ENCODE results near the gene CLDN14. TPM values are rescaled to one million over a fixed set of nuclear protein-coding genes. Genes with fewer than 3 reads are reported as not detected.

Gene CLDN14
- total RNA-seq, 2 experiments from 2014 or later, result not detected

DNA sequence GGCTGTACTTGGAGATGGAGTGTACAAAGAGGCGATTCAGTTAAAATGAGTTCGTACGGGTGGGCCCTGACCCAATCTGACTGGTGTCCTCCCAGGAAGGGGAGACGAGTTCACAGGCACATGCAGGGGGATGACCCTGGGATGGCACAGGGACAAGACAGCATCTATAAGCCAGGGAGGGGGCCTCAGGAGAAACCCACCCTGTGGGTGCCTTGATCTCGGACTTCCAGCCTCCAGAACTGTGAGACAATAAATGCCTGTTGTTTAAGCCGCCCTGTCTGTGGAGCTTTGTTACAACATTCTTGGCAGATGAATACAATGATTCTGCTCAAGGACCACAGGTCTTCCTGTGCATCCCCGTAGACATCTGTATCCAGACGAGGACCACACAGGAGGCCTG lies 14.6 kb upstream of the CLDN14 start:
- ATAC-seq (no peak), DNase-seq (no peak)
- no peaks in the 10 kb centered on the region for H3K36me3 Mint-ChIP-seq (ENCODE audit: low read depth)
- H3K27me3 Mint-ChIP-seq, result no peaks in the 10 kb centered on the region
- H3K4me3 Mint-ChIP-seq, result no peak overlapping the region
- ChIA-PET POLR2A (no interaction called here), CTCF (interaction anchor here (1.1 to 1.2 kb wide), 2 partner anchors 11 to 433 kb away, joined by 3 to 4 read pairs; no protein-coding TSS in a partner anchor)
- H3K27ac Mint-ChIP-seq, result no peak overlapping the region
- peaks cover 2% of the 10 kb centered on the region for H3K9me3 Mint-ChIP-seq (ENCODE audit: low read depth)
- H3K4me1 Mint-ChIP-seq, result no peaks in the 10 kb centered on the region
- intact Hi-C loops (cut with DNase I, micrococcal nuclease), result no loop called here

DNA sequence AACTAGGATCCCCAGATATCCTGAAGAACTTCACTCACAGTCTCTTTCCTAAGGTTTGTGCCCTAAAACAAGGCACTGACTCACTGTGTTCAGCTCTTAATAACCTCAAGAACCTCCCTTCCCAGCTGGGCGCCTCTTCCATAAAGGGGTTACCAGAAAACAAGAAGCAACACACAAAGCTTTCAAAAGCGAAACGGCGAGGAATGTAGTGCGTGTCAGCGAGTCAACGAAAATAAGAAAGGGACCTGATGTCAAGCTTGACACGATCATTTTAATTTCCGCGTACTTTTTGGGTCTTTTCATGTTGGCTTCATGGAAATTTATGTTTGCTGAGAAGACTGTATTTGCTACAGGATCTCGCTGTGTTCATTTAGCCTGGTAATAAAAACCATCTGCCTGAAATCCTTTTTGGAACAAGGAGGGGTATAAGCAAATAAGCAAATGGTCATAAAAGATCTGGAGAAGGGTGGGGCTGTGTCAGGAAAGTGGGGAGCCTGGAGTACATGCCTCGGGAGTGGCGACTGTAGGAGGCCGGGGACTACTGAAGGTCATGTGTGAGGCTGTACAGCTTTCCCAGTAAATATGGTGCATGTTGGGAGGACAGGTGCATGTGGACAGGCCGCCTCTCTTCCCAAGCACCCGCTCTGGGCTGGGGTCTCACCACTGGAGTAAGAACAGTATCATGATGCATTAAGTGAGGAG lies 11.4 kb upstream of the CLDN14 start:
- Mint-ChIP-seq H3K27me3 (no peaks in the 10 kb centered on the region), H3K36me3 (ENCODE audit: low read depth) (no peaks in the 10 kb centered on the region), H3K27ac (no peak overlapping the region), H3K4me3 (no peak overlapping the region), H3K9me3 (ENCODE audit: low read depth) (no peaks in the 10 kb centered on the region), H3K4me1 (no peaks in the 10 kb centered on the region)
- CTCF ChIA-PET, result no interaction called here
- intact Hi-C loops (cut with DNase I, micrococcal nuclease), result no loop called here
- POLR2A ChIA-PET, result no interaction called here
- ATAC-seq, result no peak
- DNase-seq, result no peak

DNA sequence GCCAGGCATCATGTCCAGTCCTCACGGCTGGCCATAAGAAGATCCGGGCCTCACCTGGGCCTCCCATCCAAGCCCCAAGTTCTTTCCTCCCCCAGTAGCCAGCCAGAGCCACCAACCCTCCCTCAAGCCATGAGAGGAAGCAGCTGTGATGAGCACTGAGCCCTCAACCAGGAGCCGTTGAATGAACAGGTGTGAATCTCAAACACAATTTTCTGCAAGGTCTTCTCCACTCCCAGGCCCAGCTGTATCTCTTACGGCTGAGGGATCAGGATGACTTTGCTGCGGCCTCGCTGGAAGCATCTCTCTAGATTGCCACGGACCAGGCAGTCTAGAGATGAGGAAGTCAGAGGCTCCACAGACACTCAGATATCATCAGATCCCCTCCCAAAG lies 9.8 kb upstream of the CLDN14 start:
- intact Hi-C loops (cut with DNase I, micrococcal nuclease), result no loop called here
- CTCF ChIA-PET, result interaction anchor here (0.8 kb wide), 1 partner anchor 78 kb away, joined by 5 read pairs; no protein-coding TSS in a partner anchor
- no peak for DNase-seq

DNA sequence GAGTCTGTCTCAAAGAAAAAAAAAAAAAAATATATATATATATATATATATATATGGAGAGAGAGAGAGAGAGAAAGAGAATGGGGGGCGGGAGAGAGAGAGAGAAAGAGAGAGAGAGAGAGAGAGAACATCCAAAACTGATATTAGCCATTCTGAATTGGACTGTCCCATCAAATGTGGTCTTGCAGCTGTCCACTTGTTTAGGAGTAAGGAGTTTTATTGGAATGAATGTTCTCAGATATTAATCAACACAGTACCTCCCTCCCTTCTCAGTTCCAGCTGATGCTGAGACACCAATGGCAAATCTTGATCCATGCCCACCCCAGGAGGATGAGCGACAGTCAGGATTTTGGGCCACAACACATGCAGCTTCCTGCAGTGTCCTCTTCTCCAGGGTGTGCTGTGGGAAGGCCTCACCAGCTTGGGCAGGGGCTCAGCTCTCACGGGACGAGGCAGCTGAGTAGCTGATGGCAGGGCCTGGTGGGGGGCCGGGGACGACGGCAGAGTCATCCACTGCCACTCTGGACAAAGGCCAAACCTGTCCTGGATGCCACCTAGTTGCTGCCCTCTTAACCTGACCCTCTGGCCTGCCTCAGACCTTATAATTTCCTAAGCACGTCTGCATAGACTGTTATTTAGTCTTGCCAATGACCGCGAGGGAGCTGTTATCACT lies 9.3 kb upstream of the CLDN14 start:
- H3K4me3 Mint-ChIP-seq, result no peak overlapping the region
- H3K27ac Mint-ChIP-seq, result no peak overlapping the region
- no peaks in the 10 kb centered on the region for H3K36me3 Mint-ChIP-seq (ENCODE audit: low read depth)
- H3K27me3 Mint-ChIP-seq, result no peaks in the 10 kb centered on the region
- ATAC-seq (no peak), DNase-seq (no peak)
- POLR2A ChIA-PET, result no interaction called here
- H3K9me3 Mint-ChIP-seq (ENCODE audit: low read depth), result no peaks in the 10 kb centered on the region
- H3K4me1 Mint-ChIP-seq, result no peaks in the 10 kb centered on the region
- CTCF ChIA-PET, result no interaction called here
- intact Hi-C loops (cut with DNase I, micrococcal nuclease), result no loop called here

More for the DNA sequence above, 9.8 kb upstream of the CLDN14 start:
- no peaks in the 10 kb centered on the region for H3K36me3 Mint-ChIP-seq (ENCODE audit: low read depth)
- POLR2A ChIA-PET, result no interaction called here
- no peak overlapping the region for H3K4me3 Mint-ChIP-seq
- no peak for ATAC-seq
- no peaks in the 10 kb centered on the region for H3K4me1 Mint-ChIP-seq
- H3K27me3 Mint-ChIP-seq, result no peaks in the 10 kb centered on the region
- H3K27ac Mint-ChIP-seq, result no peak overlapping the region
- H3K9me3 Mint-ChIP-seq (ENCODE audit: low read depth), result no peaks in the 10 kb centered on the region

DNA sequence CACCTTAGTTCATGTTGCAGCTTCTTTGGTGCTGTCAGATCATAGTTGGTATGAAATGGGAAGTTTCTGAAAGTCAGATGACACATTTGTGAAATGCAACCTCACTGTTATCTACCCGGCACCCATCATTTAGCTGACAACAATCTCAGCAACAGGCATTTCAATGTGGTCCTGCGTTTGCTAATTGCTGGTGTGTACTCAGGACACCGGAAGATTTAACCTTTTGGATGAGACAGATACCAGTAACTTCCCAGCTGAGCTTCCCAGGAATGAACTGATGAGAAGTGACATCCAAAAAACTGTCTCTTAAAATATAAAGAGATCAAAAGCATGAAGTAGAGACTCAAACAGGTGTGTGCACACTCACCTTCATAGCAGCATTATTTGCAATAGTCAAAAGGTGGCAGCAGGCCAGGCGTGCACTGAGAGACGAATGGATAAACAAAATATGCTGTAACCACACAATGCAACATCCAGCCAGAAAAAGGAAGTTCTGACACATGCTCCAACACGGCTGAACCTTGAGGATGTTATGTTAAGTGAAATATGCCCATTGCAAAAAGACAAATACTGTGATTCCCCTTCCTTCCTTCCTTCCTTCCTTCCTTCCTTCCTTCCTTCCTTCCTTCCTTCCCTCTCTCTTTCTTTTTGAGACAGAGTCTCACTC lies 7.9 kb upstream of the CLDN14 start:
- Mint-ChIP-seq H3K9me3 (ENCODE audit: low read depth) (no peaks in the 10 kb centered on the region), H3K27me3 (no peaks in the 10 kb centered on the region), H3K4me1 (no peaks in the 10 kb centered on the region), H3K36me3 (ENCODE audit: low read depth) (no peaks in the 10 kb centered on the region), H3K4me3 (no peak overlapping the region), H3K27ac (no peak overlapping the region)
- no peak for DNase-seq
- POLR2A ChIA-PET, result no interaction called here
- CTCF ChIA-PET, result interaction anchor here (0.5 to 0.6 kb wide), 2 partner anchors 375 to 1252 kb away, joined by 3 to 4 read pairs; no protein-coding TSS in a partner anchor
- no peak for ATAC-seq
- intact Hi-C loops (cut with DNase I, micrococcal nuclease), result no loop called here

DNA sequence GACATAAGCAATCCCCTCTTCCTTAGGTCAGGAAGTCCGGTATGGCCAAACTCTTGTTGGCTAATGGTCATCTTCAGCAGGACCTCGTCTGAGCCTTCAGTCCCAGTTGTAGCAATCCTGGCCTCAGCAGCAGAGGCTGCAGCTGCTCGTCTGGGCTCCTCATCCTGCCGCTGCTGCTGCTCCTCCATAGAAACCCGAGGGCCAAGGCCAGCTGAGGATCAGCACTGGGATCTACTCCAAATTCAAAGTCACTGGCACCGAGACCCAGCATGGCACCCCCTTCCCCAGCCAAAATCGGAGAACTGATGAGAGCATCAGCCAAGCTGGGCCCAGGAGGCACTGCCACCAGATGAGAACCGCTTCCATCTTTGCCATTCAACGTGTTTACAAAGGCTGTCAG lies 6.3 kb upstream of the CLDN14 start:
- DNase-seq, result no peak
- Mint-ChIP-seq H3K27ac (no peak overlapping the region), H3K9me3 (ENCODE audit: low read depth) (no peaks in the 10 kb centered on the region), H3K4me3 (no peak overlapping the region), H3K27me3 (peaks cover 2% of the 10 kb centered on the region), H3K4me1 (no peaks in the 10 kb centered on the region), H3K36me3 (ENCODE audit: low read depth) (no peaks in the 10 kb centered on the region)
- ChIA-PET CTCF (no interaction called here), POLR2A (no interaction called here)
- intact Hi-C loops (cut with DNase I, micrococcal nuclease), result no loop called here
- ATAC-seq, result no peak

DNA sequence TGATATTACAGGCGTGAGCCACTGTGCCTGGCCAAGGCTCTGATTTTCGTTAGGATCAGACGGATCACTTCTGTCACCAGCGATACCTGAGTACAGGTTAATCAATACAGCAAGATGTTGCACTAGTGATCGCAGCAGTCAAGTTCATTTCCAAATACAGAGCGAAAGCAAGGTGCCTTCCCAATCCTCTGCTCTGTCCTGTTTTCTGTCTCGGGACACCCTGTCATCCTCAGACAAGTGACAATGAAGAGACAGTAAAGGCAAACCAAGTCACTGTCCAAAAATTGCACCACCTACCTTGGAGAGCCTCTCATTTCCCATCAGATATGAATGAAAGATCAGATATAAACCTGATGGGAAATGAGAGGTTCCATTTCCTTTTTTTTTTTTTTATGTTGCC lies 5.6 kb upstream of the CLDN14 start:
- no peak overlapping the region for H3K27ac Mint-ChIP-seq
- ATAC-seq (no peak), DNase-seq (no peak)
- no peak overlapping the region for H3K4me3 Mint-ChIP-seq
- intact Hi-C loops (cut with DNase I, micrococcal nuclease), result no loop called here
- CTCF ChIA-PET, result no interaction called here
- no peaks in the 10 kb centered on the region for H3K36me3 Mint-ChIP-seq (ENCODE audit: low read depth)
- no peaks in the 10 kb centered on the region for H3K9me3 Mint-ChIP-seq (ENCODE audit: low read depth)
- H3K27me3 Mint-ChIP-seq, result peaks cover 2% of the 10 kb centered on the region
- POLR2A ChIA-PET, result interaction anchor here (0.7 kb wide), 1 partner anchor 512 kb away, joined by 3 read pairs; no protein-coding TSS in a partner anchor
- no peaks in the 10 kb centered on the region for H3K4me1 Mint-ChIP-seq

DNA sequence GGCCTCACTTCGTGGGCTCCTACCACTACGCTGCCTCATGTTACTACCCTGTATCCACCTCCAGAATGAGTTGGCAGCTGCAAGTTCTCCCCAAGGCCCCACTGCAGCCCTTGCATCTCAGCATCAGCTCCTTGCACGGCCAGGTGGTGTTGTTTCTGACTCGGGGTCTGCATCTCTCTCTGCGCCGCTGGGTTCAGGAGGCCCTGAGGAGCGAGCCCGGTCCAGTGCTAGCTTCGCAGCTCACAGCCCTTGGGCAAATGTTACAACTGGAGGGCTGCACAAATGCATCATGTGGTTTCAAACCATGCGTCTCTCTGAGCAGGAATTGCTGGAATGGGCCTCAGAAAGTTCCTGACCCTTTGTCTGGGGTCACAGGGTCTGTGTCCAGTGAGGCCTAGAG lies 3.2 kb upstream of the CLDN14 start:
- H3K9me3 Mint-ChIP-seq (ENCODE audit: low read depth), result no peaks in the 10 kb centered on the region
- no peaks in the 10 kb centered on the region for H3K36me3 Mint-ChIP-seq (ENCODE audit: low read depth)
- H3K27ac Mint-ChIP-seq, result no peak overlapping the region
- H3K27me3 Mint-ChIP-seq, result peaks cover 2% of the 10 kb centered on the region
- H3K4me1 Mint-ChIP-seq, result peaks cover 5% of the 10 kb centered on the region
- H3K4me3 Mint-ChIP-seq, result no peak overlapping the region
- ATAC-seq (no peak), DNase-seq (no peak)
- intact Hi-C loops (cut with DNase I, micrococcal nuclease), result no loop called here
- CTCF ChIA-PET, result no interaction called here
- POLR2A ChIA-PET, result no interaction called here

DNA sequence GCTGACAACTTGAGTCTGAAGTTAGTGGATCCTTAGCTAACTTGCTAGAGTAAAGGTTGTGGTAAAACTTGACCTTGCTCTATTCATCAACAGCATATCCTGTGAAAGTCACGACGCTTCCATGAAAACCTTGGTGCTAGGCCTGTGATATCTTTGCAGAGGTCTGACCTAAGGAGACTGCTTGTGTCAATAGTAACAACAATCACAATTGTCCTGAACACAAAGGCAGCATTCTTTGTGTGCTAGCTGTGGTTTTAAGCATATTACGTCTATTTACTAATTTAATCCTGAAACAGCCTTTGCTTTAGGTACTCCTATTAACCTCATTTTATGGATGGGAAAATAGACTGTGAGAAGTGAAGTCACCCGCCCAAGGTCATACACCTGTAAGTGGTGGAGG lies 2.8 kb upstream of the CLDN14 start:
- intact Hi-C loops (cut with DNase I, micrococcal nuclease), result no loop called here
- DNase-seq, result no peak
- Mint-ChIP-seq H3K4me1 (peaks cover 5% of the 10 kb centered on the region), H3K9me3 (ENCODE audit: low read depth) (no peaks in the 10 kb centered on the region), H3K4me3 (no peak overlapping the region), H3K27ac (no peak overlapping the region), H3K36me3 (ENCODE audit: low read depth) (no peaks in the 10 kb centered on the region), H3K27me3 (peaks cover 2% of the 10 kb centered on the region)
- POLR2A ChIA-PET, result no interaction called here
- no peak for ATAC-seq
- CTCF ChIA-PET, result interaction anchor here (0.6 kb wide), 1 partner anchor 528 kb away, joined by 3 read pairs; no protein-coding TSS in a partner anchor

DNA sequence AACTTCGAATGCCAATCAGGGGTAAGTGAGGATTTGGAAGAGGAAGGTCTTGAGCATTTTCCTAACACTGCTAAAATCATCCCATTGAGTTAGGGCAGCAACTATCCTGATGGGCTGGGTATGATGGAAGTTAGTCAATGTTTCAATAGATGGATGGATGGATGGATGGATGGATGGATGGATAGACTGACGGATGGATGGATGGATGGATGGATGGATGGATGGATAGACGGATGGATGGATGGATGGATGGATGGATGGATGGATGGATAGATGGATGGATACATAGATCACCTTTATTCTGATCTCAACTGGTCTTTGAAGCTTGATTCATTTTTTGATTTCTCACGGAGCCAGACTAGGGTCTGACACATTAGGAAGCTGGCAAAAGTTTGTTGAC lies 2.3 kb upstream of the CLDN14 start:
- ChIA-PET POLR2A (no interaction called here), CTCF (interaction anchor here (0.6 kb wide), 1 partner anchor 528 kb away, joined by 3 read pairs; no protein-coding TSS in a partner anchor)
- DNase-seq (no peak), ATAC-seq (no peak)
- Mint-ChIP-seq H3K9me3 (ENCODE audit: low read depth) (no peaks in the 10 kb centered on the region), H3K27me3 (peaks cover 2% of the 10 kb centered on the region), H3K4me1 (peaks cover 5% of the 10 kb centered on the region), H3K36me3 (ENCODE audit: low read depth) (no peaks in the 10 kb centered on the region), H3K27ac (no peak overlapping the region), H3K4me3 (no peak overlapping the region)
- intact Hi-C loops (cut with DNase I, micrococcal nuclease), result no loop called here

DNA sequence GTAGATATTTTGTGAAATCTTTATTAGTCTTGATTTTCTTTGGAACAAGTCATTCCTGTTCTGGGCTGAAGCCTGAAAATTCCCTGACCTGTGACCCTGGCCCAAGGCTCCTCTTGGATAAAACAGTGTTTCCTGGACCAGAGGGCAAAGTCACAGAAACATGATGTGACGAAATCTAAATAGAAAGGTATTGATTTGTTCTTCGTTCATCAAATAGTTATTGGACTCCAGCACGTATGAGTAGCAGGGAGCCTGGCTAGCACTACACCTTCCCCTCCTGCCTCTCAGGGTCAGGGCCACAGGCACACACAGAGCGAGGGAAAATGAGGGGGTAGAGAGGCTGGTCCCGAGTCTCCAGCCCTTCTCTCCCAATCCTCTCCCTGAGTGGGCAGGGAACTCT lies 1.7 kb upstream of the CLDN14 start:
- Mint-ChIP-seq H3K4me3 (no peak overlapping the region), H3K4me1 (peaks cover 5% of the 10 kb centered on the region), H3K27ac (no peak overlapping the region), H3K9me3 (ENCODE audit: low read depth) (no peaks in the 10 kb centered on the region), H3K27me3 (peaks cover 2% of the 10 kb centered on the region), H3K36me3 (ENCODE audit: low read depth) (no peaks in the 10 kb centered on the region)
- intact Hi-C loops (cut with DNase I, micrococcal nuclease), result no loop called here
- ChIA-PET CTCF (no interaction called here), POLR2A (no interaction called here)
- DNase-seq (no peak), ATAC-seq (no peak)

DNA sequence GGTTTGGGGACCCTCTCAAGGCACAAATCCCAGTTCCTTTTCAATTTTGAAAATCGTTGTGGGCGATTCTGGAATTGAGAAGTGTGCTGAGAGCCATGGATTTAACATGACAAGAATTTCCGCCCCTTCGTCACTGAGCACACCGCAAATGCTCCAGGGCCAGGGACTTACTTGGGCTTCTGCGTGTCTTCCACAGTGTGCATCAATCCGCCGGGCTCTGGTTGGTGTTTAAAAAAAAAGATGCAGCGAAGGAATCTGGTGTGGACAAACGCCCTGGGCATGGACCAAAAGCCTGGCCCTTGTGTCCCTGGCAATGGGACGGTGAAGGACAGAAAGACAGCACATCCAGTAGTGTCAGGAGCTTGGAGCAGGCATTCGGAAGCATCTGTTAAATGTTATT lies 696 bp upstream of the CLDN14 start:
- POLR2A ChIA-PET, result no interaction called here
- H3K4me3 Mint-ChIP-seq, result no peak overlapping the region
- DNase-seq, result no peak

More for the DNA sequence above, 696 bp upstream of the CLDN14 start:
- intact Hi-C loops (cut with DNase I, micrococcal nuclease), result no loop called here
- ATAC-seq, result no peak
- H3K9me3 Mint-ChIP-seq (ENCODE audit: low read depth), result no peaks in the 10 kb centered on the region
- no peaks in the 10 kb centered on the region for H3K36me3 Mint-ChIP-seq (ENCODE audit: low read depth)
- no peak overlapping the region for H3K27ac Mint-ChIP-seq
- H3K4me1 Mint-ChIP-seq, result peaks cover 5% of the 10 kb centered on the region
- CTCF ChIA-PET, result interaction anchor here (0.6 to 1.1 kb wide), 3 partner anchors 23 to 1790 kb away, joined by 3 to 4 read pairs (median 4); no protein-coding TSS in a partner anchor
- peaks cover 2% of the 10 kb centered on the region for H3K27me3 Mint-ChIP-seq
